ENCODE measurements around the gene APLP1.

DNA sequence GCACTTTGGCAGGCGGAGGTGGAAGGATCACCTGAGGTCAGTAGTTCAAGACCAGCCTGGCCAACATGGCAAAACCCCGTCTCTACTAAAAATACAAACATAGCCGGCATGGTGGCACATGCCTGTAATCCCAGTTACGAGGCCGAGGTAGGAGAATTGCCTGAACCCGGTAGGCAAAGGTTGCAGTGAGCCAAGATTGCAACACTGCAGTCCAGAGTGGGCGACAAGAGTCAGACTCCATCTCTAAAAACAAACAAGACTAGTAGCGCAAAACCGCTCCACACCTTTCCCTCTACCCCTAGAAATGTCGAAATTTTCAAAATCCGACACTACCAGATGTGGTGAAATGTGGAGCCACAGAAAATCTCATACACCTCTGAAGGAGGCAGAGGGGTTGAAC is 50.9 kb downstream of the APLP1 start:
- TF ChIP-seq, protein P1, sequence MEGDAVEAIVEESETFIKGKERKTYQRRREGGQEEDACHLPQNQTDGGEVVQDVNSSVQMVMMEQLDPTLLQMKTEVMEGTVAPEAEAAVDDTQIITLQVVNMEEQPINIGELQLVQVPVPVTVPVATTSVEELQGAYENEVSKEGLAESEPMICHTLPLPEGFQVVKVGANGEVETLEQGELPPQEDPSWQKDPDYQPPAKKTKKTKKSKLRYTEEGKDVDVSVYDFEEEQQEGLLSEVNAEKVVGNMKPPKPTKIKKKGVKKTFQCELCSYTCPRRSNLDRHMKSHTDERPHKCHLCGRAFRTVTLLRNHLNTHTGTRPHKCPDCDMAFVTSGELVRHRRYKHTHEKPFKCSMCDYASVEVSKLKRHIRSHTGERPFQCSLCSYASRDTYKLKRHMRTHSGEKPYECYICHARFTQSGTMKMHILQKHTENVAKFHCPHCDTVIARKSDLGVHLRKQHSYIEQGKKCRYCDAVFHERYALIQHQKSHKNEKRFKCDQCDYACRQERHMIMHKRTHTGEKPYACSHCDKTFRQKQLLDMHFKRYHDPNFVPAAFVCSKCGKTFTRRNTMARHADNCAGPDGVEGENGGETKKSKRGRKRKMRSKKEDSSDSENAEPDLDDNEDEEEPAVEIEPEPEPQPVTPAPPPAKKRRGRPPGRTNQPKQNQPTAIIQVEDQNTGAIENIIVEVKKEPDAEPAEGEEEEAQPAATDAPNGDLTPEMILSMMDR (IDR thresholded peaks at IDR 0.05), result no peak
- TF ChIP-seq POLR2AphosphoS5 (IDR thresholded peaks at IDR 0.05) (no peak), EP300 (IDR thresholded peaks at IDR 0.05) (no peak)

Measured in suprapubic skin (tissue), 4 donors.